ENCODE measurements around the gene PRR16. TPM values are rescaled to one million over a fixed set of nuclear protein-coding genes. Genes with fewer than 3 reads are reported as not detected.

The PRR16 gene
- total RNA-seq, 1 donor from 2014 or later = 19.6 TPM

DNA sequence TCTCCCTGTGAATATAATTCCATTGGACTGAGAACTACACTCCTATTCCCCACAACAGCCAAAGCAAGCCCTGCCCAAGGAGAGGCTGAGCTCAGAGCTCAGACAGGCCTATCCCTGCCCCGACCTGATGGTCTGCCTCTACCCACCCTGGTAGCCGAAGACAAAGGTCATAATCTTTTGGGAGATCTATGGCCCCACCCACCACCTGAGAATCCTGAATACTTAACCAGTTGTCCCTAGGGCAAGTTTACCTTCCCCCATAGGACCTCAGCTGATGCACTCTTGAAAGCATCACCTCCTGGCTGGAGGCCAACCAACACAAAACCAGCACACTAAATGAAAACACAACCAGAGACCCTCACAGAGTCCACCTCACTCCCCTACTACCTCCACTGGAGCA lies 167.5 kb downstream of the PRR16 start:
- H3K4me3 ChIP-seq = no peak overlapping the region
- TF ChIP-seq POLR2AphosphoS5 (IDR thresholded peaks at IDR 0.05; ENCODE audit: insufficient read depth in 1 of 2, low read depth in 1 of 2) (no peak), POLR2A (IDR thresholded peaks at IDR 0.05) (no peak)
- TF ChIP-seq, protein P1, sequence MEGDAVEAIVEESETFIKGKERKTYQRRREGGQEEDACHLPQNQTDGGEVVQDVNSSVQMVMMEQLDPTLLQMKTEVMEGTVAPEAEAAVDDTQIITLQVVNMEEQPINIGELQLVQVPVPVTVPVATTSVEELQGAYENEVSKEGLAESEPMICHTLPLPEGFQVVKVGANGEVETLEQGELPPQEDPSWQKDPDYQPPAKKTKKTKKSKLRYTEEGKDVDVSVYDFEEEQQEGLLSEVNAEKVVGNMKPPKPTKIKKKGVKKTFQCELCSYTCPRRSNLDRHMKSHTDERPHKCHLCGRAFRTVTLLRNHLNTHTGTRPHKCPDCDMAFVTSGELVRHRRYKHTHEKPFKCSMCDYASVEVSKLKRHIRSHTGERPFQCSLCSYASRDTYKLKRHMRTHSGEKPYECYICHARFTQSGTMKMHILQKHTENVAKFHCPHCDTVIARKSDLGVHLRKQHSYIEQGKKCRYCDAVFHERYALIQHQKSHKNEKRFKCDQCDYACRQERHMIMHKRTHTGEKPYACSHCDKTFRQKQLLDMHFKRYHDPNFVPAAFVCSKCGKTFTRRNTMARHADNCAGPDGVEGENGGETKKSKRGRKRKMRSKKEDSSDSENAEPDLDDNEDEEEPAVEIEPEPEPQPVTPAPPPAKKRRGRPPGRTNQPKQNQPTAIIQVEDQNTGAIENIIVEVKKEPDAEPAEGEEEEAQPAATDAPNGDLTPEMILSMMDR (IDR thresholded peaks at IDR 0.05) = no peak
- intact Hi-C loops (cut with DNase I) = no loop called here
- no peak for DNase-seq (ENCODE audit: extremely low spot score in 2 of 2)
- H3K27me3 ChIP-seq = no peaks in the 10 kb centered on the region
- H3K27ac ChIP-seq = no peak overlapping the region
- H3K36me3 ChIP-seq = no peaks in the 10 kb centered on the region
- H3K9me3 ChIP-seq = no peaks in the 10 kb centered on the region
- H3K4me1 ChIP-seq = no peaks in the 10 kb centered on the region

DNA sequence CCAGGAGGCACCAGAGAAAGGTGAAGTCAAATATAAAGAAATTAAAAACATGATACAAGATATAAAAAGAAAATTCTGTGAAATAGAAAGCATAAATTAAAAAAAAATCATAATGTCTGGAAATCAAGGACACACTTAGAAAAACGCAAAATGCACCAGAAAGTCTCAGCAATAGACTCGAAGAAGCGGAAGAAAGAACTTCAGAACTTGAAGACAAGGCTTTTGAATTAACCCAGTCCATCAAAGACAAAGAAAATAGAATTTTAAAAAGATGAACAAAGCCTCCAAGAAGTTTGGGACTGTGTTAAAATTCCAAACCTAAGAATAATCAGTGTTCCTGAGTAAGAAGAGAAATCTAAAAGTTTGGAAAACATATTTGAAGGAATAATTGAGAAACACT lies 168.3 kb downstream of the PRR16 start:
- TF ChIP-seq, protein P1 (IDR thresholded peaks at IDR 0.05) = no peak
- TF ChIP-seq POLR2AphosphoS5 (IDR thresholded peaks at IDR 0.05; ENCODE audit: insufficient read depth in 1 of 2, low read depth in 1 of 2) (no peak), POLR2A (IDR thresholded peaks at IDR 0.05) (no peak)
- no peak for DNase-seq (ENCODE audit: extremely low spot score in 2 of 2)
- Histone ChIP-seq H3K27me3 (no peaks in the 10 kb centered on the region), H3K36me3 (no peaks in the 10 kb centered on the region), H3K9me3 (no peaks in the 10 kb centered on the region), H3K4me3 (no peak overlapping the region), H3K4me1 (no peaks in the 10 kb centered on the region), H3K27ac (no peak overlapping the region)
- intact Hi-C loops (cut with DNase I) = no loop called here

DNA sequence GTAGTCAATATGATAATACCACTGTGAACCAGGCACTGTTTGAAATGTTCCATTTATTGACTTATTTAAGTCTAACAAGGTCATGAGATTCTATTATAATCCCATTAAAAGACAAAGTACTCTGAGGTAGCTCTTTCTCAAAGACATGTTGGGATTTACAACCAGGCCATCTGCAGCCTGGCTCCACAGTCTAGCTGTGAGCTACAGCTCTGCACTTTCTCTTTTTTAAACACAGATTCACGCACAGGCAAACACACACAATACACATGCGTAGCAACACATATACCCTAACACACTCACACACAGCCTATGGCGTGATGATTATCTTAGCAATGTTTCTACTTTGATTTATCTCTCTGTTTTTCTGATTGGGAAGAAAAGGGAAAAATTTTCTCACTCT lies 174.3 kb downstream of the PRR16 start:
- TF ChIP-seq POLR2AphosphoS5 (IDR thresholded peaks at IDR 0.05; ENCODE audit: insufficient read depth in 1 of 2, low read depth in 1 of 2) = no peak
- TF ChIP-seq POLR2A (IDR thresholded peaks at IDR 0.05) = no peak
- TF ChIP-seq, protein P1 (IDR thresholded peaks at IDR 0.05) = no peak
- H3K4me1 ChIP-seq = no peaks in the 10 kb centered on the region
- no peaks in the 10 kb centered on the region for H3K27me3 ChIP-seq
- intact Hi-C loops (cut with DNase I) = no loop called here
- no peaks in the 10 kb centered on the region for H3K36me3 ChIP-seq
- H3K27ac ChIP-seq = no peak overlapping the region
- no peak for DNase-seq (ENCODE audit: extremely low spot score in 2 of 2)
- no peaks in the 10 kb centered on the region for H3K9me3 ChIP-seq
- no peak overlapping the region for H3K4me3 ChIP-seq

DNA sequence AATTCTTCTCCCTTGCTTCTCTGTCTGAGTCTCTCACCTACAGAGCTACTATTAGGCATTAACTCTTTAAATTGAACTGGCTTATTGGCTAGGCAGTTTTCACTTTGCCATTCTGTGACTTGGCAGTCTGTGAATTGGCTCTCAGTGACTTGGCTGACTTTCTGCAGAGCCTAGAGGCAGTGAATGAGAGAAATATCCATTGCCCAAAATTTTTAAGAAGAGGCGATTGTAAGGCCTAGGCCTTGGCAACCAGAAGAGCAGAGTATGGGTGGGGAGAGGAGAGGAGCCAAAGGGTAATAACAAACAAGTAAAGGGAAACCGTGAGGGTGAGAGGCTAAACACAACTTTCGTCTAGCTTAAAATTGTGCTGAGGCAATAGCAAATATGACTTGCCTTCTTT lies 176.7 kb downstream of the PRR16 start:
- H3K4me1 ChIP-seq = no peaks in the 10 kb centered on the region
- no peak overlapping the region for H3K27ac ChIP-seq
- no peaks in the 10 kb centered on the region for H3K9me3 ChIP-seq
- H3K4me3 ChIP-seq = no peak overlapping the region
- no peak for DNase-seq (ENCODE audit: extremely low spot score in 2 of 2)
- intact Hi-C loops (cut with DNase I) = no loop called here
- TF ChIP-seq POLR2AphosphoS5 (IDR thresholded peaks at IDR 0.05; ENCODE audit: insufficient read depth in 1 of 2, low read depth in 1 of 2) (no peak), POLR2A (IDR thresholded peaks at IDR 0.05) (no peak)
- TF ChIP-seq, protein P1 (IDR thresholded peaks at IDR 0.05) = no peak
- H3K36me3 ChIP-seq = no peaks in the 10 kb centered on the region
- H3K27me3 ChIP-seq = no peaks in the 10 kb centered on the region

DNA sequence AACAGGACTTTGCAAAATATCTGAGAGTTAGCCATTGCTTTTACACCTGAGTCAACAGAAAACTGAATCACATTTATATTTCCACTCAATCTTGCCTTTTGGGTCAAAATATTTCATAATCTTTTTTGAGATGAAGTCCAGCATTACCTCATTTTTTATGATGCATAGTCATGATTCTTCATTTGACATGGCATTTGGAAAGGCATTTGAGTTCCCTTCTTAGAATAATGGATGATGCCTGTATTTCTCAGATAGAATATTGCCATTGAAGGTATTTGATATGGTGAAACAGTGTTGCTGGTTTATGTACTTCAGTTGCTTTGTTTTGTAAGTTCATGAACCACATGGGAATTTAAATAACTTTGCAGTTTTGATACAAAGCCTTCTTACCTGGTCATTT lies 180.4 kb downstream of the PRR16 start:
- Histone ChIP-seq H3K9me3 (no peaks in the 10 kb centered on the region), H3K36me3 (no peaks in the 10 kb centered on the region), H3K27me3 (no peaks in the 10 kb centered on the region), H3K4me3 (no peak overlapping the region), H3K27ac (no peak overlapping the region), H3K4me1 (no peaks in the 10 kb centered on the region)
- no peak for DNase-seq (ENCODE audit: extremely low spot score in 2 of 2)
- intact Hi-C loops (cut with DNase I) = no loop called here
- TF ChIP-seq, protein P1 (IDR thresholded peaks at IDR 0.05) = no peak
- TF ChIP-seq POLR2A (IDR thresholded peaks at IDR 0.05) (no peak), POLR2AphosphoS5 (IDR thresholded peaks at IDR 0.05; ENCODE audit: insufficient read depth in 1 of 2, low read depth in 1 of 2) (no peak)
